Skin epidermis (tissue), 12 donors: ENCODE results near the gene PIBF1.

Source experiments
- H3K27ac ChIP-seq, 21 experiments: fragments of 200-600 bp; sonication (generic) in 11 of 21; one replicate each; pipeline ENCODE4 v1.5.0; 2020; ENCODE audit warnings: mild to moderate bottlenecking in 3 of 21, inconsistent platforms in 2 of 21, moderate library complexity in 2 of 21
- H3K4me3 ChIP-seq, 7 experiments: fragments of 200-600 bp; sonication (generic) in 2 of 7; one replicate each; pipeline ENCODE4 v1.5.0; 2020; ENCODE audit warnings: inconsistent platforms in 2 of 7, mild to moderate bottlenecking in 2 of 7, moderate library complexity in 1 of 7

Gene PIBF1

DNA sequence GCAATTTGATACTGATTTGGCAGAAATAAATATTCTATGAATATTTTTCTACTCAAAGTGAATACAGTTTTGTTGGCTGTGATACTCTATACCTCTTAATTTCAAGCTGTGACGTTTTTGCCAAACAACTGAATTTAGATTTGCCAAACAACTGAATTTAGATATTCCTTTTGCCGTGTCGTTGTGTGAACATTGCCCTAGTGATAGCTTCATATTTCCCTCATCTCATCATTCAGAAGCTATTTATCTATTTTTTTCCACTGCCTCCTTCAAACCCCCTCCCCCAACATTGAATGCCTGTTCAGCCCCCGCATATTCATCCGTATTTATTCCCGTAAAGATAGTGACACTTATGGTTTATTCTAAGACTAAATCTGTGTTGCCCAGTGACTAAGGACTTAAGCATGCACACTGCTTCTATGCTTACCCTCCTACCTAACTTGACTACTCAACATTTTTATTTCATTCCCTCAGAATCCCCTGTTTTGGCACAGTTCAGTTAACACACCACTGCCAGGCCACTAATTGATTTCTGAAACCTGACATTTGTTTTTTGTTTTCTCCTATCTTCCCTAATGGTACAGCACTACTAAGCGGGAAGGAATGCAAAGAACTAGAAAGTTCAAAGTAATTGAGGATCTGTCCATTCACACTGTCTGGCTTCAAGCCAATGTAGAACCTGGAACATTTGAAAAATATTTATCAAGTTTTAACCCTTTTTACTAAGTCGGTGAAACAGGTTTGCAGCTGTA, 274.1 kb downstream of the PIBF1 start:
- H3K4me3 ChIP-seq: peak overlapping the region in 1 of 7 experiments; percentile 80
- peak overlapping the region in 13 of 21 experiments; percentile 12 to 94 (median 53) for H3K27ac ChIP-seq

- Histone ChIP-seq H3K4me3 (peak overlapping the region in 1 of 7 experiments; percentile 80), H3K27ac (peak overlapping the region in 13 of 21 experiments; percentile 5 to 94 (median 53))
These were observed 274.6 kb downstream of the PIBF1 start for GRCh38 chr13:73056565-73056962.

- H3K4me3 ChIP-seq: peak overlapping the region in 6 of 7 experiments; percentile 47 to 80 (median 75)
These were observed 275.5 kb downstream of the PIBF1 start for GRCh38 chr13:73057284-73058063.

DNA sequence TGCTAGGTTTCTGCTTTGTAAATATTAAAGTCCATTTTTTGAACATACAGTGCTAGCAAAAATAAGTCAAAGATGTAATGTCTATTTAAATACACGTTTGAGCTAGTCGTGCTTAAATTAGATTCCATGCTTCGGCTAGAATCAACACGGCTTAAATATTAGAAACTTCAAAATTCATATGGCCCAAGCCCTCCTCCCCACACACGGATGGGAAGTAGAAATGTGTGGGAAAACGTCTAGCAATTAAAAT, 276.1 kb downstream of the PIBF1 start:
- H3K27ac ChIP-seq: peak overlapping the region in 18 of 21 experiments; percentile 9 to 94 (median 64)
- peak overlapping the region; percentile 47 to 80 (median 75) for H3K4me3 ChIP-seq

More at GRCh38 chr13:73057284-73058063, 275.5 kb downstream of the PIBF1 start:
- H3K27ac ChIP-seq: peak overlapping the region in 18 of 21 experiments; percentile 9 to 94 (median 64)

DNA sequence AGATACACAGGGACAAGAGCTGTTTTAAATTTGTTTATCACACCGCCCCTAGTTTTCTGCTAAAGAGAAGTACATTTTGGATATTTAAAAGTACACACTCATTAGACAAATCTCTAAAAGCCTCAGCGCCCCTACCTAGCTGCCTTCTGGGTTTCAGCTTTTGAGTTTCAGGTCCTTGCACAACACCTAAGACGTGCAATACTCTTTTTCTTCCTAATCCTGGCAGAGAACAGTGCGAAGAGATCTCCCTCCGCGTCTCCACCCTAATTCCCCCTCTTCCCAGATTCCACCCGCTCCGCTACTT, 276.5 kb downstream of the PIBF1 start:
- Histone ChIP-seq H3K27ac (peak overlapping the region in 18 of 21 experiments; percentile 9 to 94 (median 64)), H3K4me3 (peak overlapping the region; percentile 47 to 80 (median 75))

DNA sequence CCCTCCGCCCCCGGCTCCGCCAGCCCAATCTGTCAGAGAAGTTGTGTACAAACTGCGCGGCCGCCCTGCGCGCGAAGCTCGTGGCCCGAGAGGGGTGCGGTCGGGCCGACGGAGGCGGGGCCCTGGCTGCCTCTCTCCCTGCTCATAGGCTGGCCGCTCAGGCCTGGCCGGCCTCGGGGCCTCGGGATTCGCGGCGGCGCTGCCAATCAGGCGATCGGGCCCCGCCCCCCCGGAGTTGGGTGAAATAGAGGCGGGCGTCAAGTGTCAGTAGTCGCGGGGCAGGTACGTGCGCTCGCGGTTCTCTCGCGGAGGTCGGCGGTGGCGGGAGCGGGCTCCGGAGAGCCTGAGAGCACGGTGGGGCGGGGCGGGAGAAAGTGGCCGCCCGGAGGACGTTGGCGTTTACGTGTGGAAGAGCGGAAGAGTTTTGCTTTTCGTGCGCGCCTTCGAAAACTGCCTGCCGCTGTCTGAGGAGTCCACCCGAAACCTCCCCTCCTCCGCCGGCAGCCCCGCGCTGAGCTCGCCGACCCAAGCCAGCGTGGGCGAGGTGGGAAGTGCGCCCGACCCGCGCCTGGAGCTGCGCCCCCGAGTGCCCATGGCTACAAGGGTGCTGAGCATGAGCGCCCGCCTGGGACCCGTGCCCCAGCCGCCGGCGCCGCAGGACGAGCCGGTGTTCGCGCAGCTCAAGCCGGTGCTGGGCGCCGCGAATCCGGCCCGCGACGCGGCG, 277.0 kb downstream of the PIBF1 start, which contains the start of gene KLF5:
Gene KLF5 (plus strand): TSS at position 270 of the 724 bp plus-strand sequence. CDS start 323 bp downstream, at position 593.
- Histone ChIP-seq H3K27ac (peak within 1 kb of the TSS; percentile 48 to 97 (median 87)), H3K4me3 (peak within 1 kb of the TSS; percentile 47 to 80 (median 75))

GRCh38 chr13:73059460-73060250, 277.7 kb downstream of the PIBF1 start:
- peak overlapping the region; percentile 47 to 80 (median 75) for H3K4me3 ChIP-seq
- H3K27ac ChIP-seq: peak overlapping the region; percentile 47 to 97 (median 87)

GRCh38 chr13:73060251-73061160, 278.6 kb downstream of the PIBF1 start:
- Histone ChIP-seq H3K4me3 (peak overlapping the region; percentile 47 to 80 (median 75)), H3K27ac (peak overlapping the region; percentile 47 to 97 (median 87))

GRCh38 chr13:73061473-73061872, 279.5 kb downstream of the PIBF1 start:
- Histone ChIP-seq H3K4me3 (peak overlapping the region; percentile 47 to 80 (median 75)), H3K27ac (peak overlapping the region in 17 of 21 experiments; percentile 16 to 97 (median 87))

GRCh38 chr13:73061876-73062275, 279.9 kb downstream of the PIBF1 start:
- Histone ChIP-seq H3K4me3 (peak overlapping the region; percentile 47 to 80 (median 75)), H3K27ac (peak overlapping the region in 17 of 21 experiments; percentile 16 to 97 (median 87))

DNA sequence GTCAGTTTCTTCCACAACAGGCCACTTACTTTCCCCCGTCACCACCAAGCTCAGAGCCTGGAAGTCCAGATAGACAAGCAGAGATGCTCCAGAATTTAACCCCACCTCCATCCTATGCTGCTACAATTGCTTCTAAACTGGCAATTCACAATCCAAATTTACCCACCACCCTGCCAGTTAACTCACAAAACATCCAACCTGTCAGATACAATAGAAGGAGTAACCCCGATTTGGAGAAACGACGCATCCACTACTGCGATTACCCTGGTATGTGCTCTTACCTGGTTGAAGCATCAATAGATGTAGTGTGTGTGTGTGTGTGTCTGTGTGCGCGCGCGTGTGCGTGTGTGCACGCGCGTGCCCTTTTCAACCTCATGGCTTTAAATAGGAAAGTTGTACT, 280.5 kb downstream of the PIBF1 start:
- Histone ChIP-seq H3K27ac (peak overlapping the region in 15 of 21 experiments; percentile 4 to 97 (median 87)), H3K4me3 (peak overlapping the region; percentile 47 to 80 (median 75))

- peak overlapping the region in 4 of 7 experiments; percentile 66 to 80 (median 76) for H3K4me3 ChIP-seq
- H3K27ac ChIP-seq: peak overlapping the region in 9 of 21 experiments; percentile 18 to 97 (median 51)
These were observed 281.2 kb downstream of the PIBF1 start for GRCh38 chr13:73063166-73063565.

GRCh38 chr13:73065036-73065435, 283.1 kb downstream of the PIBF1 start:
- peak overlapping the region in 2 of 7 experiments; percentile 18 to 75 for H3K4me3 ChIP-seq

DNA sequence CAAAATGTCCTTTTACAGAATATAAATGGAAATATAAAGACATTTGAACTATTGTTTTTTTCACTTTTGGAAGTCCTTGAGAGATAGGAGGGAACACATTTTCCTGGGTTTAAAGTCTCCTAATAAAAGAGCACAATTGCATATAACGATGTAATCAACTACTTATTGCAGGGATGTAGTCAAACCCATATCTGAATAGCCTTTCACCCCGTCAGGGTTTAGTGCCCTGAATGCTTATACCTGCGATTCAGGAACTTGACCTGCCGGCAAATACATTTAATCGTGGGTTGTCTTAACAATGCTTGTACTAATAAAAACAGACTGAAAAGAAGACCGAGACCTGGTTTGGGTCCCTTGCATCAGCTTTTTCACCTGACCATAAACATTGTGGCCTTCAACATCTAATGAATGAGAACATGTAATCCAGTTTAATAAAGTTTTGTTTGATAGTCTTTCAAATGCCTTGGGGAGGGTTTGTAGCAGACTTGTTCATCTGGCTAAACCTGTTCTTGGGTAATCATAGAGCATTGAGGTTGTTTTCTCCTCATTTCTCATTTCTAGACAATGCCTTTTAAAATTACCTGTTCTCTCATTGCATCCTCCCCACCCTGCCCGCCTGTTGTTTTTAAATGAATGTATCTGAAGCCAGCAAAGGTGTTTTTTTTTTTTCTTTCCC, 283.9 kb downstream of the PIBF1 start:
- Histone ChIP-seq H3K27ac (peak overlapping the region in 3 of 21 experiments; percentile 2 to 37 (median 5)), H3K4me3 (peak overlapping the region in 2 of 7 experiments; percentile 13 to 75)

More at GRCh38 chr13:73065036-73065435, 283.1 kb downstream of the PIBF1 start:
- H3K27ac ChIP-seq: peak overlapping the region in 5 of 21 experiments; percentile 5 to 47 (median 36)
